Measurements from ENCODE around the gene FTH1.
"Not testable (repeated sequence)": the region's sequence is repeated elsewhere in the genome, so short reads cannot be mapped to it uniquely, and the experiment has no call there.

Gene FTH1

DNA sequence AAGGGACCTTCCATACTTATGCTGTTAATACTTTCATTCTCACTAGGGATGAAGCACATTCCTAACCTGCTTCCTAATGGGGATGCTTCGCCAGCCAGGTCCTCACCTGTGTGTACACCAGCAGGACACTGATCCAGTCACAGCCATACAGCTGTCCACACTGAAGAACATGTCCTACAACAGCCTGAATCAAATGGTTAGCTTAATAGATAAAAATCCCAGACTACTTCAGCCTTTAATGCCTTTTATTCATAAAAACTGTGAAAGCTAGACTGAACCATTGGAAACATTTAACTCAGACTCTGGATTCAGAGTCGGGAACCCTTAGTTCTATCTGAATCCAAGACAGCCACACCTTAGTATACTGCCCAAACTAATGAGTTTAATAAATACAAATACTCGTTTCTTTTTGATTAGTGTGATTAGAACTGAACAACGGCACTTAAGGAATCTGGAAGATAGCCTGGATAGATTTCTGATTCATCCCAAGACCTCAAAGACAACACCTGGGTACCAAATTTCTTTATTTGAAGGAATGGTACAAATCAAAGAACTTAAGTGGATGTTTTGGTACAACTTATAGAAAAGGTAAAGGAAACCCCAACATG is 3.3 kb downstream of the FTH1 start:
- DNase-seq (ENCODE audit: low read depth in 2 of 2) = no peak

DNA sequence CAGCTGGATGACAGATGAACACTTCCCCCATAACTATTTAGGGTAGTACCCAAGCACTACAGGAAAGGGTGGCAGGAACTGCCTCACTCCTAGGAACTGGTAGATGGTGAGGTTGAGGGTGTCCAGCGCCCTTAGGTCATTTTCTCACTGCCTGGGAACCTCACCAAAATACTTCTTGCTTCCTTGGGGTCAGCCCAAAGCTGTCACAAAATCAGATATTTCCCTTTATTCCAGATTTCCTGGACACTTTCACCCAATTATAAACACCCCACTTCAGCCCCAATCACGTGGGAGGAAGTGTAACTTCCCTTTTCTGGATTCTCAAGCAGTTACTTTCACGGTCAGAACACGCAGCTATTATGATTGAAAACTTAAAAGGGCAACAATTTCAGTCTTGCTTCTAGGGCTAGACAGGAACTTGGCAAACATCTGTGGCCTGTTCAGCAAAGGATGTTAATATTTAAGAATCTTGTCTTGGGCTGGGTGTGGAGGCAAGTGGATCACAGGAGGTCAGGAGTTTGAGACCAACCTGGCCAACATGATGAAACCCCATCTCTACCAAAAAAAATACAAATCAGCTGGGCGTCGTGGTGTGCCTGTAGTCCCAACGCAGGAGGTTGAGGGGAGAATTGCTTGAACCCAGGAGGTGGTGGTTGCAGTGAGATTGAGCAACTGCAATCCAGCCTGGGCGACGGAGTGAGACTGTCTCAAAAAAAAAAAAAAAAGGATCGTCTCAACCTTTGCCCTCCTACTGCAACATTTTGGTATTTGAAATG is 4.0 kb downstream of the FTH1 start:
- DNase-seq (ENCODE audit: low read depth in 2 of 2) = no peak

DNA sequence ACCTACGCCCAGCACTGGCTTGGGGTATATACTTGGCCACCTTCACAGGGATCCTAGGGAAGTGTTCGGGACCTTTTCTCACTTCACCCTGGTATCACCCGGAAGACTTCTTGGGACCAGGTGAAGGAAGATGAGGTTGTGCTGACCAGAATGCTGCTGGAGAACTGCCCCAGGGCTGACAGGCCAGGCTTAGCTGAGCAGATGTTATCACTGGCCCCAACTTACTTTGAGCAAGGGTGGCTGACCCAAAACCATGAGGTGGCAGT is 4.5 kb downstream of the FTH1 start:
- no peak for DNase-seq (ENCODE audit: low read depth in 2 of 2)

DNA sequence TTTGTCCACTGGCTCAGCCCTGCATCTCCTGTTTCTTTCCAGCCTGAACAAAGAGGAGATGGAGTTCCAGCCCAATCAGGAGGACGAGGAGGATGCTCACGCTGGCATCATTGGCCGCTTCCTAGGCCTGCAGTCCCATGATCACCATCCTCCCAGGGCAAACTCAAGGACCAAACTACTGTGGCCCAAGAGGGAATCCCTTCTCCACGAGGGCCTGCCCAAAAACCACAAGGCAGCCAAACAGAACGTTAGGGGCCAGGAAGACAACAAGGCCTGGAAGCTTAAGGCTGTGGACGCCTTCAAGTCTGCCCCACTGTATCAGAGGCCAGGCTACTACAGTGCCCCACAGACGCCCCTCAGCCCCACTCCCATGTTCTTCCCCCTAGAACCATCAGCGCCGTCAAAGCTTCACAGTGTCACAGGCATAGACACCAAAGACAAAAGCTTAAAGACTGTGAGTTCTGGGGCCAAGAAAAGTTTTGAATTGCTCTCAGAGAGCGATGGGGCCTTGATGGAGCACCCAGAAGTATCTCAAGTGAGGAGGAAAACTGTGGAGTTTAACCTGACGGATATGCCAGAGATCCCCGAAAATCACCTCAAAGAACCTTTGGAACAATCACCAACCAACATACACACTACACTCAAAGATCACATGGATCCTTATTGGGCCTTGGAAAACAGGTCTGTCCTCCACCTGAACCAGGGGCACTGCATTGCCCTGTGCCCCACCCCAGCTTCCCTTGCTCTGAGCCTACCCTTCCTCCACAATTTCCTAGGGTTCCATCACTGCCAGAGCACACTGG is 5.0 kb downstream of the FTH1 start:
- DNase-seq (ENCODE audit: low read depth in 2 of 2) = no peak

DNA sequence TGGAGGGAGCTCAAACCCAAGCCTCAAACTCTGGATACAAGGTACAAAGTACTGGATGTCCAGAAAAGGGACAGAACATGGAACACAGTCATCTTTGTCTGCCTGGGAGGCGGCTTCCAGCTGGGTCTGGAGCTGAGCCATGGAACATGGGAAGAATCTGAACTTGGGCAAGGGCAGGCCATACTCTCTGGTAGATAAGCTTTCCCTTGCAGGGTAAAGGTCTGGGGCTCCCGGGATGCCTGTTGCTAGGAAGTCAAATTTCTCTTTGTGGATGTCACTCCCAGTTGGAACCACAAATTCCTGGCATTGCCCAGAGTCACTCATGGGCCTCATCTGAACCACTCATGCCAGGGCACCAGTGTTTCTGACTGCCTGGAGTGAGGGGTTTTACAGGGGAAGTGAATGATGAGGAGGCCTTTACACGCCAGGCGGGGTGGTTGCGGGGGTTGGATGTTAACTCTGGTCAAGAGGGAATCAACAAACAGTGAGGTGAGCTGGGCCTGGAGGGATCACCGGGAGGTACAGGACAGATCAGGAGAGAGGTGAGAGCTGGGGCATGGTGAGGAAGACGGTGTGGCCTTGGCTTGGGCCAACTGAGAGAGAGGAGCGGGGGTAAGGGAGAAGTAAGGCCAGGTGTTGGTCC is 5.7 kb downstream of the FTH1 start:
- no peak for DNase-seq (ENCODE audit: low read depth in 2 of 2)

DNA sequence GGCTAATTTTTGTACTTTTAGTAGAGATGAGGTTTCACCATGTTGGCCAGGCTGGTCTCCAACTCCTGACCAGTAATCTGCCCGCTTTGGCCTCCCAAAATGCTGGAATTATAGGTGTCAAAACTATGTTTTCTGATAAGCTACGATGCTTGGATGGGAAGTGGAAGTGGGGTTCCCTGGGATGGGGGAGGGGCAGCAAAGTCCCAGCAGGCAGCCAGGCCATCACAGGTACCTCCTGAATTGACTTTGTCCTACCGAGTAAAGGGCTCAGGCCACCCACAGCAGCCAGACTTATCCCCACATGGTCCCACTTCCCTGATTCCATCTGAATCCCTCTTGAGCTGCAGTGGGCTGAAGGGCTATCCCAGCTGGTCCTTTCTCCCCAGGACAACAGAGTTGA is 6.9 kb downstream of the FTH1 start:
- no peak for DNase-seq (ENCODE audit: low read depth in 2 of 2)

DNA sequence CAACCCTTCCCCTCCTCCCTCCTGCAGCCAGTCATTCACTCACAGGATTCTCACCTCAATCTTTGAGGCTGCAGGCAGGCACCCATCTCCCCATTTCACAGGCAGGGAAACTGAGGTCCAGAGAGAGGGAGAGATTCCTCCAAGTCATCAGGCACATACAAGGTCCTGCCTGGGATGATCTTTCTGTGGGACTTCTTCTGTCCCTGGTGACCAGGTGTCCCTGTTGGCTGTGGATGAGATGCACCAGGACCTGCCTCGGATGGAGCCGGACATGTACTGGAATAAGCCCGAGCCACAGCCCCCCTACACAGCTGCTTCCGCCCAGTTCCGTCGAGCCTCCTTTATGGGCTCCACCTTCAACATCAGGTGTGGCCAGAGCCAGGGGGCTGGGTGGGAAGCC is 7.8 kb downstream of the FTH1 start:
- DNase-seq (ENCODE audit: low read depth in 2 of 2) = no peak

DNA sequence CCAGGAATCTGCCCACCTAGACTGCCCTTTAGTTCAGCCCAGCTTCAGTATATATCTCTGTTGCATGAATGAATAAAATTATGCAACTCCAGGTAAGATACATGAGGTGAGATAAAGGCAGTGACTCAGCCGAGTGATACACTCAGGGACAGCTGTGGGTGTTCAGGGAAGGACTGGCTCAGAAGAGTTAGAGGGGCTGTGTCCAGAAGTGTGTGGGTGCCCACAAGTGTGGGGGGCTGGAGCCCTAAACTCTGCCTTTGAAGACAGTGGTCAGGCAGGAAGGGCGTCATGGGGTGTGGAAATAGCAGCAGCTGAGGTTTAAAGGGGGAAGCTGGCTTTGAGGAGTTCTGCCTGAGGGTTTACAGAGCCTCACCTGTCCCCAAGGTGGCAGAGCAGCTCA is 8.3 kb downstream of the FTH1 start:
- DNase-seq (ENCODE audit: low read depth in 2 of 2) = no peak

DNA sequence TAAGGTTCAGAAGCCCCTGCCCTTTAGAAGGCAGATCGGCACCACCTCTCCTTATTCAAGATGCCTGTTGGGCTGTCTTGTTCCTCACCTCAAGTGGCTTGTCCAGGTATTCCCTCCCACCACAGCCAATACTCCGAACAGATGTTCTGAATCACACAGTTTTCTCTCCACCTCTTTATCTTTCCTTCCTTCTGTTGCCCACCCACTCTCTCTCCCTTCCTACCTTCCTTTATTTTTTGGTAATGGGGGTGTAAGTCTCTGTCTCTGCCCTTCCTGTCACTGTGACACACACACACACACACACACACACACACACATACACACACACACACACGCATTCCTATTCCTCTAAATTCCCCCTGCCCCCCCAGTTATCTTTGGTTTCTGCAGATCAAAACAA is 8.8 kb downstream of the FTH1 start:
- DNase-seq (ENCODE audit: low read depth in 2 of 2) = no peak

DNA sequence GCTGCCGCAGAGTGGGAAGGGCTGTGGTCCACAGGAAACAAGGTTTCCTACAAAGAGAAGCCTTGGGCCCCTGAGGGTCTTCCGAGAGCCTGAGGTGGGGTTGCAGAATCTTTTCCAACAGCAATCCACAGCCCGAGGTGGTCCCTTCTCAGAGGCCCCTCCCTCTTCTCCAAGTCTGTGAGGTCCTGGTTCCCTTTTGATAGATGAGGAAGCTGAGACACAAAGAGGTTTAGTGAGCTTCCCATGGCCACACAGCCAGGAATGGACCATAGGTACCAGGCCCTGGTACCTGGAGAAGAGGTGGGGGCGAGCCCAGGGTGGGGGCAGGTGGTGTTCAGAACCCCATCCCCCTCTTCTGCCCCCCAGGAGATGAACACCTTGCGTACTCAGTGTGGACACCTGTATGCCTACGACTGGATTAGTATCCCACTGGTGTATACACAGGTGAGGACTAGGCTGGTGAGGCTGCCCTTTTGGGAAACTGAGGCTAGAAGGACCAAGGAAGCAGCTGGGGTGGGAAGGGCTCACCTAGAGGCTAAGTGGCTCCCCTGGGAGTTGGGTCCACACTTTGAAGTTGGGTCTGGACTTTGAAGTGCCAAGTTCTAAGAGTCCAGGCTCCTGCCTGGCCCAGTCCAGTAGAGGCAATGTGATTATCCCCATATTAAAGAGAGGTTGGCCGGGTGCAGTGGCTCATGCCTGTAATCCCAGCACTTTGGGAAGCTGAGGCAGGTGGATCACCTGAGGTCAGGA is 10.2 kb downstream of the FTH1 start:
- DNase-seq (ENCODE audit: low read depth in 2 of 2) = no peak

DNA sequence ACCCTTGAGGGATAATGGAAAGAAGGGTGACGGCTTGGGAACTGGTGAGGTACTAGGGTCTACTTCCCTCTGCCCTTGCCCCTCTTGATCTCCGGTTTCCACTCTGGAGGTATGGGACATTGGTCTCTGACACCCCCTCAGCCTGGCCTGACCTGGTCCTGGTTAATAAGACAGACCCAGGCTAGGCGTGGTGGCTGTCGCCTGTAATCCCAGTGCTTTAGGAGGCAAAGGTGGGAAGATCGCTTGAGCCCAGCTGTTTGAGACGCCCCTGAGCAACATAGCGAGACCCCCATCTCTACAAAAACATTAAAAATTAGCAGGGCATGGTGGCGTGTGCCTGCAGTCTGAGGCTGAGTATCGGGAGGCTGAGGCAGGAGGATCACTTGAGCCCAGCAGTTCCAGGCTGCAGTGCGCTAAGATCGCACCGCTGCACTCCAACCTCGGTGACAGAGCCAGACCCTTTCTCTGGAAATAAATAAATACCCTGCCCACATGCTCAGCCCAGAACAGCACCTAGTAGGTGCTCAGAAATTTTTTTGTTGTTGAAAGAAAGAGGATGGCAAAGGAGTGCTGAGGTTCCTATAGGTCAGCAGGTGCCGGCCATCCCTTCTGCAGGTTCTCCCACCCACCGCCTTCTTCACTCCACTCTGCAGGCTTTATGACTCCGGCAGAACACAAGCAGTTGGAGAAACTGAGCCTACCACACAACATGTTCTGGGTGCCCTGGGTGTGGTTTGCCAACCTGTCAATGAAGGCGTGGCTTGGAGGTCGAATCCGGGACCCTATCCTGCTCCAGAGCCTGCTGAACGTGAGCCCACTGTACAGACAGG is 11.0 kb downstream of the FTH1 start:
- no peak for DNase-seq (ENCODE audit: low read depth in 2 of 2)

DNA sequence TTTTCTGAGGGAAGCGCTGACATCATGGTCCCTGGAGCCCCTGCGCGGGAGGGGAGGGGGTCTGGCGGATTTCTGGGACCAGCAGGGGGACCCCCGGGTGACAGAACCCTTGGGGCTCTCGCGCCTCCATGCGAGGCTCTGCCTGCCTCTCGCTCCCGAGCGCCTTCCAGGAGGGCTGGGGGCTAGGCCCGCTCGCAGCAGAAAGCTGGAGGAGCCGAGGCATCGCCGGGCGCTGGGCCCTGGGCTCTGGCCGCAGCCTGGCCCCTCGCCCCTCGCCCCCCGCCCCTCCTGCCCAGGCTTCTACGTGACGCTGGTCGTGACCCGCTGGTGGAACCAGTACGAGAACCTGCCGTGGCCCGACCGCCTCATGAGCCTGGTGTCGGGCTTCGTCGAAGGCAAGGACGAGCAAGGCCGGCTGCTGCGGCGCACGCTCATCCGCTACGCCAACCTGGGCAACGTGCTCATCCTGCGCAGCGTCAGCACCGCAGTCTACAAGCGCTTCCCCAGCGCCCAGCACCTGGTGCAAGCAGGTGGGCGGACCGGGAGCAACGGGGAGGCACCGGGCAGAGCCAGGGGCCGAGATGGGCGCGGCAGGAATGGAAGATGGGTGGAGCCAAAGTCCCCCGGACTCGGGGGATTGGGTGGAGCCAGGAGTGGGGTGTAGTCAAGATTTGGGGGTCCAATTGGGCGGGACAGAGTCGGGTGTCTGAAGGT is 11.9 kb downstream of the FTH1 start:
- DNase-seq (ENCODE audit: low read depth in 2 of 2) = no peak

DNA sequence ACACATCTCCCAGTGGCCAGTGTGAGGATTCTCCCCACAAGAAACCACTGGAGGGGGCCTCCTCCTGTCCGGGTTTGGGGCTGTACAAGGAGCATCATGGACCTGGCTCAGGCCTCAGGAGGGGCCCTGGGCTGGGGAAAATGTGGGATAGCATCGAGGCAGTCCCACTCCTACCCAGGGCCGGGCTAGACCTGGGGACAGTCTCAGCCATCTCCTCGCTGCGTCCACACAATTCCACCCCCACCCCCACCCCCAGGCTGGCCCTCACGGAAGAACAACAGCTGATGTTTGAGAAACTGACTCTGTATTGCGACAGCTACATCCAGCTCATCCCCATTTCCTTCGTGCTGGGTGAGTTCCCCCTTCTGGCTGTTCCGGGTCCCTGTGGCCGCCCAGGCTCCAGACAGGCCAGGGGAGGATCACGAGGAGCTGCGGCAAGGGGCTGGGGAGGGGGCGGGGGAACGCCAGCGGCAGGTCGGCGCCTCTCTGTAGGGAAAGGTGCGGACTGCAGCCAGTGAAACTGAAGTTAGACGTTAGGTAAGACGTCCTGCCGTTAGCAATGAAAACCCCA is 12.5 kb downstream of the FTH1 start:
- no peak for DNase-seq (ENCODE audit: low read depth in 2 of 2)

DNA sequence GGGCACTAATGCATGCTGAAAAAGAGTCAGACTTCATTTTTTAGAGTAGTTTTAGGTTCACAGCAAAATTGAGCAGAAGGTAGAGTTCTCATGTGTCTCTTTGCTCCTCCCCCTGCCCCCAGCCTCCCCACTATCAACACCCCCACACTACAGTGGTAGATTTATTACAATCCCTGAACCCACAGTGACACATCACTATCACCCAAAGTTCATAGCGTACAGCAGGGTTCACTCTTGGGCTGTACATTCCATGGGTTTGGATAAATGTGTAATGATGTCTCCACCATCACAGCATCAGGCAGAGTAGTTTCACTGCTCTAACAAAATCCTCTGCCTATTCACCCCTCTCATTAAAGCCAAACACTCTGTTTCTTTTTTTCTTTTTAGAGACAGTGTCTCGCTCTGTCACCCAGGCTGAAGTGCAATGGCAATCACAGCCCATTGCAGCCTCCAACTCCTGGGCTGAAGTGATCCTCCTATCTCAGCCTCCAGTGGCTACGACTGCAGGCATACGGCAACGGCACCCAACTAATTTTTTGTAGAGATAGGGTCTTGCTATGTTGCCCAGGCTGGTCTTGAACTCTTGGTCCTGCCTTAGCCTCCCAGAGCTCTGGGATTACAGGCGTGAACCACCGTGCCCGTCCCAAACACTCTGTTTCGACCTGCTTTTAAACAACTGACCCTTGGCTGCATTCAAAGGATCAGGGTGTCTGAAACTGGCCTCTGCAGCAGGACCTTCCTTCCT is 13.2 kb downstream of the FTH1 start:
- DNase-seq (ENCODE audit: low read depth in 2 of 2) = no peak

DNA sequence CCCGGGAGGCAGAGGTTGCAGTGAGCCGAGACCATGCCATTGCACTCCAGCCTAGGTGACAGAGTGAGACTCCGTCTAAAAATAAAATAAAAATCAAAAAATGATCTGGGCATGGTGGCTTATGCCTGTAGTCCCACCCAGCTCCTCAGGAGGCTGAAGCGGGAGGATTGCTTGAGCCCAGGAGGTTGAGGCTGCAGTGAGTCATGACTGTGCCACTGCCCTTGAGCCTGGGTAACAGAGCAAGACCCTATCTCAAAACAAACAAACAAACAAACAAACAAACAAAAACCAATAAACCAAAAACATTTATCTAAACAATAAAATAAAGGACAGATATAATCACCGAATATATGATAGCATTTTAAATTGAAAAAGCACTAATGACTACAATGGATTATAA is 13.8 kb downstream of the FTH1 start:
- not testable (repeated sequence) for DNase-seq (ENCODE audit: low read depth in 2 of 2)

DNA sequence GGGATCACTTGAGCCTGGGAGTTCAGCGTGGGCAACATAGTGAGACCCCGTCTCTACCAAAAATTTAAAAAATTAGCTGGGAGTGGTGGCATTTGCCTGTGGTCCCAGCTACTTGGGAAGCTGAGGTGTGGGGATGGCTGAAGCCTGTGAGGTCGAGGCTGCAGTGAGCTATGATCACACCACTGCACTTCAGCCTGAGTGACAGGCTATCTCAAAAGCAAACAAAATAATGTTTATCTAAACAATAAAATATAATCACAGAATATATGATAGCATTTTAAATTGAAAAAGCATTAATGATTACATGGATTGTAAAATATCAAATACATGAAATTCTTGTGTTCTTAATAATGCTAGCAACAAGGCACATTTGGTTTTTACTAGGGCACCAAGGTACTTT is 14.6 kb downstream of the FTH1 start:
- DNase-seq (ENCODE audit: low read depth in 2 of 2) = no peak

DNA sequence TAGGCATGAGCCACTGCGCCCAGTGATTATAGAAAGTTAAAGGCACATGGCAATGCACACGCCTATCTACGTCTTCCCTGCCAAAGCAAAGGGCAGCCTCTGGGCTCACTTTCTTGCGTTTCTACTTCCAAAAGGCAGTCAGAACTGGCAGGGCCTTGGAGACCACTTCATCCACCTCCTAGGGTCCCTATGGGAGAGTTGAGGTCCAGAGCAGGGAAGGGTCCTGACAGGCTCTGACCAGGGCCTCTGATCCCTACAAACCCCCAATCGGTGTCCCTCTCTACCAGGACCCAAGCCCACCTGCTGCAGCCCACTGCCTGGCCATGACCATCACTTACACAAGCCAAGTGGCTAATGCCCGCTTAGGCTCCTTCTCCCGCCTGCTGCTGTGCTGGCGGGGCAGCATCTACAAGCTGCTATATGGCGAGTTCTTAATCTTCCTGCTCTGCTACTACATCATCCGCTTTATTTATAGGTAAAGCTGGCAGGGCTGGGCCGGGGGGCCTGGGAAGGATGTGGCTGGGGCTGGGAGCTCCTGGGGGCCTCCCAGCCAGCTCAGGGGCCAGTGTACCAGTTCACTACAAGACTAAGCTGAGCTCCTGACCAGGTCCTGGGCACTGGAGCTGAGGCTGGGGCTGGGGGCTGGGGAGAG is 15.8 kb downstream of the FTH1 start:
- no peak for DNase-seq (ENCODE audit: low read depth in 2 of 2)

DNA sequence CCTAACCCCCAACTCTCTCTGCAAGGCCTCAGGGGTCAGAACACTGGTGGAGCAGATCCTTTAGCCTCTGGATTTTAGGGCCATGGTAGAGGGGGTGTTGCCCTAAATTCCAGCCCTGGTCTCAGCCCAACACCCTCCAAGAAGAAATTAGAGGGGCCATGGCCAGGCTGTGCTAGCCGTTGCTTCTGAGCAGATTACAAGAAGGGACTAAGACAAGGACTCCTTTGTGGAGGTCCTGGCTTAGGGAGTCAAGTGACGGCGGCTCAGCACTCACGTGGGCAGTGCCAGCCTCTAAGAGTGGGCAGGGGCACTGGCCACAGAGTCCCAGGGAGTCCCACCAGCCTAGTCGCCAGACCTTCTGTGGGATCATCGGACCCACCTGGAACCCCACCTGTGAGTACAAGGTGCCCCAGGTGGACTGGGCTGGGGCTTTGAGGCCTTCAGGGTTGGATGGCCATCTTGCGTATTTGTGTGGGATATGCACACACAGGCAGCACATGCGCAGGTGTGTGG is 17.3 kb downstream of the FTH1 start, which contains the start of gene BEST1:
Gene BEST1 (plus strand): TSS at position 317 of the 513 bp plus-strand sequence. CDS start 1,456 bp downstream, outside the sequence.
- DNase-seq (ENCODE audit: low read depth in 2 of 2) = no peak

Data from stimulated activated CD8-positive, alpha-beta memory T cell treated with anti-CD3 and anti-CD28 coated beads, Interleukin-7, amount 100 ng/mL, for 4 hours (primary cell).